Body of pancreas (tissue), 4 donors: ENCODE measurements around the gene NFRKB. TPM values are rescaled to one million over a fixed set of nuclear protein-coding genes. Genes with fewer than 3 reads are reported as not detected.

ENCODE experiments used
- ATAC-seq: fragments of 150-250 bp; one replicate; pipeline ENCODE4 v1.9.1; 2016
- DNase-seq, 4 donors: peaks; one replicate each; pipeline ENCODE4 v3.0.0-alpha.2; 2019
- H3K27ac ChIP-seq, 4 donors: fragments of 200-600 bp; sonication (generic); 1 replicate in 3 of 4; 2 replicates in 1 of 4; pipeline versions ENCODE4 v1.5.1 to v1.6.1; 2016 to 2019; ENCODE audit warnings: mild to moderate bottlenecking in 1 of 4, mixed read lengths in 1 of 4, moderate library complexity in 1 of 4
- H3K27me3 ChIP-seq, 2 donors: fragments of 200-600 bp; sonication (generic); one replicate each; pipeline ENCODE4 v1.6.0; 2016; ENCODE audit warnings: mild to moderate bottlenecking in 1 of 2
- H3K36me3 ChIP-seq, 2 donors: fragments of 200-600 bp; sonication (generic); replicated peaks in 1 of 2; 2 replicates each; pipeline ENCODE4 v1.5.1; 2016; ENCODE audit warnings: low read depth in 2 of 2; ENCODE audit not compliant: insufficient read depth in 1 of 2
- H3K4me1 ChIP-seq: fragments of 200-600 bp; sonication (generic); one replicate; pipeline ENCODE4 v1.6.0; 2016
- H3K4me3 ChIP-seq, 2 donors: fragments of 200-600 bp; sonication (generic); 1 replicate in 1 of 2; 2 replicates in 1 of 2; pipeline ENCODE4 v1.5.1; 2016 to 2019
- H3K9me3 ChIP-seq, 3 donors: fragments of 200-600 bp; sonication (generic); 1 replicate in 2 of 3; 2 replicates in 1 of 3; pipeline ENCODE4 v1.5.1; 2016
- POLR2A ChIP-seq, 3 donors: fragments of 450-650 bp; IDR thresholded peaks; one replicate each; pipeline ENCODE4 v1.6.1; 2016; ENCODE audit warnings: antibody characterized with exemption in 3 of 3, mild to moderate bottlenecking in 2 of 3
- WGBS, 2 donors: methylation state at CpG; one replicate each; pipeline ENCODE4 v1.1.5; 2017; 5-methylcytosine and 5-hydroxymethylcytosine counted together
- intact Hi-C: fragments of 100-400 bp; cut with DNase I; formaldehyde crosslinking; loops from one replicate; pipeline ENCODE4 v1.15.1; 2023
- total RNA-seq, 2 donors: library from RNA; depleted of rRNA; stranded (reverse); fragments of >200 nt; gene quantifications; one replicate each; pipeline ENCODE4 v1.1.0, GENCODE V29; 2016
- TF ChIP-seq, protein P1 (sequence below), 7 experiments: fragments of 450-650 bp in 4 of 7; fragments of 200-600 bp in 3 of 7; sonication (generic) in 3 of 7; IDR thresholded peaks; one replicate each; pipeline ENCODE4 v1.5.1; 2016 to 2019; ENCODE audit warnings: antibody characterized with exemption in 7 of 7

Gene NFRKB
- 10 to 100 TPM; 29.8 to 31.6 TPM for total RNA-seq

DNA sequence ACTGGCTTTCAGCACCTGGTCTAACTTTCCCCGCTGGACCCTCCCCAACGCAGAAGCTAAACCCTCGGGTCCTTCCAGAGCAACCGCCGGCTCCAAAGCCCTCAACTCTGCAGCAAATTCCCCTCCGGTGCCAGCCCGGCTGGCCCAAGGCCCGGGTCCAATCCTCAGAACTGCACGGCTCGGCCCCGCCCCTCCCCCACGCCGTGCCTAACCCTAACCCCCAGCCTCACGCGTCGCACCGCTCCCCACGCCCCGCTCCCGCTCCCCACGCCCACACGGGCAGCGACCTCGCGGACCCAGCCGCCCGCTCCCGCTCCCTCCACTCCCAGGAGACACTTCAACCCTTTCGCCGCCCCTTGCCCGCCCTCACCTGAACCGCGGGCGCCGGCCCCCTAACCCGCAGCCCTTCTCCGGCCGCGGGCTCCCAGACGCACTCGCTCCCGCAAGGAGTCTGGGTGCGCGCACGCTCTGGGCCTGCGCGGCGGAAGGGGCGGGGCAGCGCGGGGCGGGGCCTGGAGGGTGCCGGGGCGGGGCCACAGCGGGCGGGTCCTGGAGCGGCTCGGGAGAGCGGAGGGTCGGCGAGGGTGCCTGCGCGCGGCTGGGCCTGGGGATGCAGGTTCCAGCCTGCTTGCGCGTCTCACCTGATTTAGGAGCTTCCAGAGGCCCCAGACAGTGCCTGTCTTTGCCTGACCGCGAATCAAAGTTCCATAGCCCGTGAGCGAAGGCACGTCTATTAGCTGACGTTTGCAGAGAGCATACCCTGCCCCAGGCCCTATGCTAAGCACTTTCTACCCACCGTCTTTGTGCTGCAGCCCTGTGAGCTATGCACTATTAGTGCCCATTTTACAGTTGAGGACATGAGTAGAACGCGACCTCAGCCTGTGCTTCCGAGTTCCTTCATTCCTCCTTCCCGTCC lies at the start of gene NFRKB:
NFRKB (minus strand) TSS at position 453 of the 916 bp plus-strand sequence. CDS start 2,729 bp downstream, outside the sequence.
- H3K36me3 ChIP-seq = peaks cover 0 to 8% of the 10 kb centered on the region in 2 donors
- no peaks in the 10 kb centered on the region for H3K27me3 ChIP-seq
- TF ChIP-seq, protein P1, sequence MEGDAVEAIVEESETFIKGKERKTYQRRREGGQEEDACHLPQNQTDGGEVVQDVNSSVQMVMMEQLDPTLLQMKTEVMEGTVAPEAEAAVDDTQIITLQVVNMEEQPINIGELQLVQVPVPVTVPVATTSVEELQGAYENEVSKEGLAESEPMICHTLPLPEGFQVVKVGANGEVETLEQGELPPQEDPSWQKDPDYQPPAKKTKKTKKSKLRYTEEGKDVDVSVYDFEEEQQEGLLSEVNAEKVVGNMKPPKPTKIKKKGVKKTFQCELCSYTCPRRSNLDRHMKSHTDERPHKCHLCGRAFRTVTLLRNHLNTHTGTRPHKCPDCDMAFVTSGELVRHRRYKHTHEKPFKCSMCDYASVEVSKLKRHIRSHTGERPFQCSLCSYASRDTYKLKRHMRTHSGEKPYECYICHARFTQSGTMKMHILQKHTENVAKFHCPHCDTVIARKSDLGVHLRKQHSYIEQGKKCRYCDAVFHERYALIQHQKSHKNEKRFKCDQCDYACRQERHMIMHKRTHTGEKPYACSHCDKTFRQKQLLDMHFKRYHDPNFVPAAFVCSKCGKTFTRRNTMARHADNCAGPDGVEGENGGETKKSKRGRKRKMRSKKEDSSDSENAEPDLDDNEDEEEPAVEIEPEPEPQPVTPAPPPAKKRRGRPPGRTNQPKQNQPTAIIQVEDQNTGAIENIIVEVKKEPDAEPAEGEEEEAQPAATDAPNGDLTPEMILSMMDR (IDR thresholded peaks at IDR 0.05) = peak in 1 of 7 experiments; percentile 25
- peak; percentile 52 to 80 (median 79) for TF ChIP-seq POLR2A (IDR thresholded peaks at IDR 0.05)
- peak within 1 kb of the TSS; percentile 75 to 78 (median 76) for H3K27ac ChIP-seq
- intact Hi-C loops = no loop called here
- ATAC-seq (peak; percentile 99), DNase-seq (peak; percentile 85 to 91 (median 88))
- peak within 1 kb of the TSS; percentile 79 to 88 for H3K4me3 ChIP-seq
- H3K4me1 ChIP-seq = peaks cover 11% of the 10 kb centered on the region
- 0 to 2% methylated on average over 40 to 67 of the region's 77 CpGs for WGBS, 2 donors
- no peaks in the 10 kb centered on the region for H3K9me3 ChIP-seq

DNA sequence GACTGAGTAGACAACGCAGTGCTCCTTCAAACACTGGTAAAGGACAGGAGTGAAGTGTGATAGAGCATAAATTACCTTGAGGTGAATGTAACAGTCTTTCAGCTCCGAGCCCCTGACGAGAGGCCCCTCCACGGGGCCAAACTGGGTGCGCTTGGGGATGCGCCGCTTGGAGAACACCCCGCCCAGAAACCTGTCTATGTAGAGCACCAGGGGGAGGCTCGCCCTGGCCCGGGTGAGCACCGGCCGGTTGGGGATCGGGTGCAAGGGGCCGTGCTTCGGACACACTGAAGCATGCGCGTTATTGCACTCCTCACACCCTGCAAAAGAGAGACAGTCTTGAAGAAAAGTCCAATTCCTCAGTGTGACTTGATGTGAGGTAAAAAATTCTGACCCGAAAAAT lies 49.3 kb upstream of the NFRKB start:
- no peak for ATAC-seq
- no peak overlapping the region for H3K27ac ChIP-seq
- H3K27me3 ChIP-seq = no peaks in the 10 kb centered on the region
- no peak overlapping the region for H3K4me3 ChIP-seq
- intact Hi-C loops = no loop called here
- H3K36me3 ChIP-seq = no peaks in the 10 kb centered on the region
- TF ChIP-seq, protein P1 (IDR thresholded peaks at IDR 0.05) = no peak
- TF ChIP-seq POLR2A (IDR thresholded peaks at IDR 0.05) = no peak
- no peak for DNase-seq
- H3K9me3 ChIP-seq = no peaks in the 10 kb centered on the region
- H3K4me1 ChIP-seq = no peaks in the 10 kb centered on the region
- WGBS, 2 donors = 94 to 97% methylated on average over 18 of the region's 18 CpGs

DNA sequence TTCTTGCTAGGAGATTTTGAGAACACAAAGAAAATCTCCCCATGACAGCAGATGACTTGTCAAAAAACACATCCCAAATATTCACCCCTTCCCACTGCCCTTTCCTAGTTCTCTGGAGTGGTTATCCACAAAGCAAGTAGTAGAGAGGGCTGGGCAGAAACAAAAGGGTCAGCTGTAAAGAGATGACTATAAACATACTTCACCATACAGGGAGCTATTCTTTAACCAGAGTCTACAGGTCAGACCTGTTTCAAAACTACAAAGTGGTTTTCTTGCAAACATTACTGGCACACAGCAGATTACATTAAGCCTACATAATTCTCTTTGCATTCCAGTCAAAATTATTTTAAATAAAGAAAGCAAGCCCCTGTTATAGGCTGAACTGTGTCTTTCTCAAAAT lies 47.7 kb upstream of the NFRKB start:
- ATAC-seq = no peak
- Histone ChIP-seq H3K9me3 (no peaks in the 10 kb centered on the region), H3K4me1 (no peaks in the 10 kb centered on the region), H3K36me3 (no peaks in the 10 kb centered on the region), H3K27me3 (no peaks in the 10 kb centered on the region), H3K27ac (no peak overlapping the region), H3K4me3 (no peak overlapping the region)
- no peak for TF ChIP-seq POLR2A (IDR thresholded peaks at IDR 0.05)
- TF ChIP-seq, protein P1 (IDR thresholded peaks at IDR 0.05) = no peak
- no peak for DNase-seq
- intact Hi-C loops = no loop called here

DNA sequence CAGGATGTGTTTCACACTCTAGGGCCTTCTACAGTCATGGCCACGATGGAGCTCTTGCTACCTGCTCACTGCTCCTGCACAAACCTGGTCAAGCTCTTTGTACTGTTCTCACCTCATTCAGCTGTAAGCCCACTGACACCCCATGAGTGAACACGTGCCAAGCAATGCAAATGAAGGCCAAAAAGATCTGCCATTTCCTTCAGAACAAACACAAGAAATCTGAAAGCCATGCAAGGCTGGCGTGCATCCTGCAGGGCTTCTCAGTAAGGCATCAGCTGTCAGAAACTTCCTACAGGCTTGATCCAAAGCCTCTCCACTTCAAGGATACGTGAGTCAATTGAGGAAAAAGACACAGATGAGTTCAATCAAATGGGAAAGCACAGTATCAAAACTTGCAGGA lies 44.1 kb upstream of the NFRKB start:
- 79 to 86% methylated on average over 4 of the region's 4 CpGs for WGBS, 2 donors
- DNase-seq (no peak), ATAC-seq (no peak)
- Histone ChIP-seq H3K36me3 (no peaks in the 10 kb centered on the region), H3K27me3 (no peaks in the 10 kb centered on the region), H3K9me3 (no peaks in the 10 kb centered on the region), H3K4me1 (no peaks in the 10 kb centered on the region), H3K27ac (no peak overlapping the region), H3K4me3 (no peak overlapping the region)
- intact Hi-C loops = no loop called here
- TF ChIP-seq POLR2A (IDR thresholded peaks at IDR 0.05) = no peak
- TF ChIP-seq, protein P1 (IDR thresholded peaks at IDR 0.05) = no peak
